ENCODE data around the gene AKAP7.
"Not testable (repeated sequence)": the region's sequence is repeated elsewhere in the genome, so short reads cannot be mapped to it uniquely, and the experiment has no call there.

Gene AKAP7

DNA sequence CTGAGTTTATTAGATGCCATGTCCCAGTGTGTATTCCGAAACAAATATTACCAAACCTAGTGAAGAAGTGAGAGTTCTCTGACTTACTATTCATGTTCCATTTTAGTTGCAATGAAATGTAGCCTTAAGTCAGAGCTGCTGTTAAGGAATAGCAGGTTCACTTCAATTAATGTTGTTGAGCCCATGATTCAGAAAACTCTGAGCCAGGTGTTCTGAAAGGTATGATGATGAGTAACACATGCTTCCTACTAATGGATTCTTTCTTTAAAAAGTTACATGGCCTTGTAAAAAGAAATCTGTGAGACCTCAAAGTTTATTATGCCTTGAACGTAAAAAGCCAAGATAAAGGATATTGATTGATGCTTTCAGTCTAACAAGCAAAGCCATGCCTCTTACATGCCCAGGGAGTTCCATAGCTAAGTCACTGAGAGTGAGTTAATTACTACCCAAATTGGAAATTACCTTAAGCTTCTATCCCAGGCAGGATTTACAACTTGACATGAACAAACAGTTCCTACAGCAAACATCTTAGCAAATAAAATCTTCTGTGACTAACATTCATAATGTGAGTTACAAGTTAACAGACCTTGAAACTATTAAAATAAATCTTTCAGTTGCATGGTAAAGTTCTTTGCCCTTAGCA, 122.9 kb downstream of the AKAP7 start:
- no peak for DNase-seq

DNA sequence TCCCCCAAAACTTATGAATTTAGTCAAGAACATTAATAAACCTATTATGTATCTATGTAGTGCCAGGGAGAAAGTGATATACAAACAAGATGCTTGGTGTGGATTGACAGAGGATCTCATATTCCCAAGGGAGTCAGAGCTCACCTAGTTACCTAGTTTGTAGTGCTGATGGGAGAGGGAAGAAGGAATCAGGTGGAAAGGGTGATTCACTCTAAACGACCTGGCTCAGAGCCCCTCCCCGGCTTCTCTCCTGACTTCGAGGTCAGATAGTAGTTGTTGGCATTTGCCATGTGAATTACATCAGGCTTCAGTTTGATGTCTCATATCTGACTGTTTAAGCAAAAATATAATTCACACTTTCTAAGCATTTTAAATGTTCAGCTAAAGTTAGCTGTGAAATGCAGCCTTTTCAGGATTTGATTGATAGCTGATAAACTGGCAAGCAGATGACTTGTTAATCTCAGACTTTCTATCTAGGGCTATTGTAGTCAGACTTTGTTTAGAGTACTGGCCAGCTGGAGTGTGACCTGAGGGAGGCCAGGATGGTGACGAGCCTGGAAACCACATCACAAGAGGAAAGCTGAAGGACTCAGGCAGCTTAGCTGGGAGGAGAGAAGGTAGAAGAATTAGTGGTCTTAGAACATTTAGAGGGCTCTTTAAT, 123.7 kb downstream of the AKAP7 start:
- DNase-seq: no peak

DNA sequence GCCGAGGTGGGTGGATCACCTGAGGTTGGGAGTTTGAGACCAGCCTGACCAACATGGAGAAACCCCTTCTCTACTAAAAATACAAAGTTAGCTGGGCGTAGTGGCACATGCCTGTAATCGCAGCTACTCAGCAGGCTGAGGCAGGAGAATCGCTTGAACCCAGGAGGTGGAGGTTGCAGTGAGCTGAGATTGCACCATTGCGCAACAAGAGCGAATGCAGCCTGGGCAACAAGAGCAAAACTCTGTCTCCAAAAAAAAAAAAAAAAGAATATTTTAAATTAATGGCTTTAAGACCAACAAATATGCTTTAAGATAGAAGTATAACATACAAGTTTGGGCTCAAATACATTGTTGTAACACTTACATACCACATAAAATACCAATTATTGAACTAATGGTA, 125.7 kb downstream of the AKAP7 start:
- not testable (repeated sequence) for DNase-seq

DNA sequence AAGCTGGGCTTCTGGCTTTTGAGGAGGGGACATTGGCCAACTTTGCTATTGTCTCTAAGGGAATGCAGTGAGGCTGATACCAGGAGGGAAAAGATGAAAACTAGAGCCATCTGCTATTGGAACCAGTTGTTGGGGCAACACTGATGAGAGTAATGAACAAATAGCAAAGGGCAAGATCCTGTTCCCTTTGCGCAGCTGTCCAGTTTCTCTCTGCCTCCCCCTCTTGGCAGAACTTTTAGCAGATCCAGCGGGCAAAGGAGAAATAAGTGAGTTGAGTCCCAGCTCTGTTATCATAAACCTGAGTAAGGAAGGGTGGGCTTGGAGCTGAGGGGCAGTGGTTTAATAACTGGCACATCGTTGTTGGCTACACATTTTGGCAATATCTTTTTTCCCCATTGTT, 126.8 kb downstream of the AKAP7 start:
- no peak for DNase-seq

DNA sequence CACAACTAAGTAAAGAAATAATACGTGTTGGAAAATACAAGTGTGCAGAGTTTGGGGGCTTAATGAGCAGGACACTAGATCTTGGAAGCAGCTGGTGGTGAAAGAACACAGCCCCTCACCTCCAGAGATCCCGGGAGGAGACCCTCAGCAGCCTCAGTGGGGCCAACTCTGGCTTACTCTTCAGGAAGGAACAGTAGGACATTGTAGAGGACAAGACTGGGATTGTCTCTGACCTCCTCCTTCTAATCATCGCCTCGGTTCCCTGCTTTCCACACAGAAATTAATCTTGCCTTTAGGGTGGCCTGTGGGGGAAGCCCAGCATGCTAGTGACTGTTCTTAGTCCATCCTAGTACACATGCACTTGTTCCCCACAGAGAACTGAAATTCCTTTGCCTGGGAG, 130.7 kb downstream of the AKAP7 start:
- DNase-seq: no peak

DNA sequence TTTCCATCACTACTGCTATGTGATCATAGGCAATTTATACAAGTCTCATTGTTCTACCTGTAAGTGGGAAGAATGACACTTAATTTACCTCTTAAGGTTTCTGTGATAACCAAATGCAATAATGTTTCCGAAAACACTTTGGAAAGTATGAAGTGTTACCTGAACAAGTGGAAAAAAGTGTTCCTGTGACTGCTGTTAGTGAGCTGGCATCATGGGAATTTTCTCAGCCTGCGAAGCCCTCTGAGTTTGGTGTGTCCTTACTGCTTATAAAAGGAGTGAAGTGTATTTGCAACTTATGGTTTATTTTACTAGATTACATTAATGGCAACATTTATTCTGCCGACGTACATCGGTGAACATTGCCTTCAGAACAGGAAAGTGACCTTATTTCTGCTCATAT, 133.0 kb downstream of the AKAP7 start:
- DNase-seq: peak in 1 of 2 experiments; percentile 5

DNA sequence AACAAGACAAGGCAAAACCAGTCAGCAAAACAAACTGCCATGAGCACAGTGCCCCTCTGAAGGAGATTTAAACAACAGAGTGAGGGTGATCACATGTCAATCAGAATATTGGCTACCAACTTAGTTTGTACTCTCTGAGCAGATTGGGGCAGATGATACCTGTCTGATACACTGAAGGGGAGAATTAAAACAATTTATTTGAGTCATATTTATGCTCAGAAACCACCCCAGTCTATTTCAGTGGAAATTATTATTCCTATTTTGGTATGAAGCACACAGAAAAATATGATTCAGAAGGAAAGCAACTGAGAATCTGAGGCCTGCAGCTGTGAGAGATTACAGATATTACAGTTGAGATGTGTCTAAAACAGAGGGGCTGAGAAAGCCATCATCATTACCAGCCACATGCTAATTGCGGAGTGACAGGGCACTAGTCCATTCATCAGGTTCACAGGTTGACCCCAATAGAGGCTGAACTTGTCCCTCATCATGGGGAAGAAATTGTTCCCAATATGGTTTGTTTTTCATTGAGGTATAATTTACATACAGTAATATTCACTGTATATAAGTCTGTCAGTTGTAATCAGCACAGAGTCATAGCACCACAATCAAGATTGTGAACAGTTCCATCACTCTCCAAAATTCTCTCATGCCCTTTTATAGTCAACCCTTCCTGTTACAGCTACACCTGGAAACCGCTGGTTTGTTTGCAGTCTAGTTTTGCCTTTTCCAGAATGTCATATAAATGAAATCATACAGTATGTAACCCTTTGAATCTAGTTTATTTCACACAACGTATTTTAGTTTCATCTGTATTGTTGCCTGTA, 134.5 kb downstream of the AKAP7 start:
- DNase-seq: no peak

DNA sequence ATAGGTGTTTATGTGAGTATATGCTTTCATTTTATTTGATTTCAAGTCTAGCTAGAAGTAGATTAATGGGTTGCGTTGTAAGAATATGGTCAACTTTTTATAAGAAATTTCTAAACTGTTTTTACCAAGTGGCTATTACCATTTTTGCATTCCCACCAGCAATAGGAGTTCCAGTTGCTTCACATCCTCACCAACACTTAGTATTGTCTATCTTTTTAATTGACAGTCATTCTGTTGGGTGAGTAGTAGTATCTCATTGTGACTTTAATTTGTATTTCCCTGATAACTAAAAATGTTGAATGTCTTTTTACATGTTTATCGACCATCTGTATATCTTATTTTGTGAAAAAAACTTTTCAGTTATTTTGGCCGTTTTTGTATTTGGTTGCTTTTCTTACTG, 135.3 kb downstream of the AKAP7 start:
- no peak for DNase-seq

DNA sequence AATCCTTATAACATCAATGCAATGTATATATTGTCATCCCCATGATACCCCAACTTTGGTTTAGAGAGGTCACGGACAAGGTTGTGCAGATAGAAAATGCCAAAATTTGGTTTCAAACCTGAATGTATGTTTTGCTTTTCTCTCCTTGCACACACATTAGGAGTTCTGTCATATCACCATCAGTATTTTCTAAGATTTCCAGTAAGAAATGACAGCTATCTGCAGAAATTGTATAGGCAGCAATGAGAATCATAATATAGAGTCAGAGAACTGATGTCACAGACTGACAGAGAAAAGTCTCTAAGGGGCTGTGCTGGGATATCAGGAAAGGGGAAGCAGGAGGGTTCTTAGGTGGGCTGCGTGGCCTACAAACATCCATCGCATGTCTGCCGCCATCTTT, 140.0 kb downstream of the AKAP7 start:
- DNase-seq: no peak

DNA sequence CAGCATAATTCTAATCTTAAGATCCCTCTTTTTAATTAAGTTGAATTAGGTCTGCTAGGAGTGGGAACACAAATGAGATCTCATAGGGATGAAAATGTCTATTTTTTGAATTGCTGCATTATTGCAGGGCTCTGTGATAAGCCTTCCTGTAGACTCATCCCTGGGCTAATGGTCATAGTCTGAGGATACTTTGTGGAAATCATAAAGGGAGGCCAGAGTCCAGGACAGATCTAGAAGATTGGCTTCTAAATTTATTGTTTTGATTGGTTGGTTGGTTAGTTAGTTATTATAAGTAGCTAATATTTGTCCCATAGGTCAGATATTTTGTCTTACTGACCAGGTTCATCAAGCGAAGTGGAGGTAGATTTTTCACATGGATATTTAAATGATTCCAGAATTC, 142.3 kb downstream of the AKAP7 start:
- no peak for DNase-seq

DNA sequence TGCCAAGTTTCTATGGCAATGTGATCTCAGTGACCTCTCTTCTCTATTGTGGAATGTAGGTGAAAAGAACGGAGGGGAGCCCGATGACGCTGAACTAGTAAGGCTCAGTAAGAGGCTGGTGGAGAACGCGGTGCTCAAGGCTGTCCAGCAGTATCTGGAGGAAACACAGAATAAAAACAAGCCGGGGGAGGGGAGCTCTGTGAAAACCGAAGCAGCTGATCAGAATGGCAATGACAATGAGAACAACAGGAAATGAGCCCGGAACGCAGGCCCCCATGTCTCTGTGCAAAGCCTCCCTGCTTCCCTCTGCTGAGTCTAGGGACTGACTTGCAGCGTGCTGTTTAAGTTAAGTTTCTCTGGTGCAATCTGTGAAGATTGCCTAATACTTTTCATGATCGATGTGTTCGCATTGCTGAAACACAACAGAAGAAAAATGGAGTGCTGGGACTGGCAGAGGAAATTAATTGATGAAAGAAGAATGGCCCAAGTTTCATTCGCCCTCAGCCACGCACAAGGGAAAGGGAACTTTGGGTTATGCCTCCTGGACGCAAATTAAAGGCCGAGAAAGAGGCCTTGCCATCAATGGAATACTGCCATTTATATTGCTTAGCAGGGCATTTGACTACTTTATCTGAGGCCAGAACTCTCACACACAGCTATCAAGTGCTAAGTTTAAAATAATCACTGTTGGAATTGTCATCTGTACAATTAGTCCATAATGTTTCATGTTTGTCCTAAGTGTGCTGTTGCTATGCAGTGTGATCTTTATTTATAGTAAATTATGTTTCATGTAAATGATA, 146.4 kb downstream of the AKAP7 start:
- DNase-seq: peak; percentile 30 to 43

DNA sequence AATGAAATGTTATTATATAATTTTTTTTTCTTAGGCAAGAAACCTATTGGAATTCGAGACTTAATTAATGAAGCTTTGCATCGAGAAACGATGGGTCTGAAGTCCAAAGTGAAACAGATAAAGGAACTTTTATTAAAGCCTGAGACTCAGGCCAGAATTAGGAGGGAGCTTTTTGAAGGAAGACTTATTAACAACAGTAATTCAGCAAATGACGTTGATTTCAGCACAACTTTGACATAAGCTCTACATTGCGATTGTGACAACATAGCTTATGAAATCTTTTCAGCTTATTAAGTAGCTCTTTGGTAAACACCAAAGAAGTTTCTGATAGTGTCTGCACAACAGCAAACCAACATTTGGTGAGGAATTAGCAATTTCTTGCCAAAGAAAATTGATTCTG, 147.1 kb downstream of the AKAP7 start:
- DNase-seq: no peak

DNA sequence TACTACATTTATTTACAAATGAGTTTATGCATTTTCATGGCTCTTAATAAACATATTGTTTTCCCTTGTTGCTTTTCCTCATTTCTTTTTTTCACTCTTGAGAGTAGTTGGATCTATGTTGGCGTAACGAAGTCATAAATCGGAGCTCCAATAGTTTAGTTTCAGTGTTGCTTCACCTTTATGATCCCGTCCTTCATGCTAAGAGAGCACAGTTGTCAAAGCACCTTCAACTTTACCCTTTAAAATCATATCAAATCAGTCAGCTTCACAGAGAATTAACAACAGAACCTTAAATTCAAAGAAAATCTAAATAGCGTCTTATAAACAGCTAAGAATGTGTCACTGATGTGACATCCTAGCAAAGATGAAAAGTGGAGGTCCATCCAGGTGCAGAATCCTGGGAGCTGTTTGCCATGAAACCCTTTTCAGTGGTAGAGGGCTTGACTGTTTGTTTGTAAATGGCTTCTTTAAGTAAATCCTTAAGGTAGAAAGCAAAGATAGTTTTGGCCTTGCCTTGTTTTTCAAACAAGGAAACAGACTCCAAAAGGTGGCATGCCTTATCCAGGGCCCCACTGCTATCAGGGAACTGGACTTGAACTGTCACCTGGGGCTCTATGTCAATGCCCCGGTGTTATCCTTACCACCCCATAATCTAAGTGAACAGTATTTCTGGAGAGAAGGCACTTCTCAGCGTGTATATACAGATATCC, 148.4 kb downstream of the AKAP7 start:
- DNase-seq: no peak

DNA sequence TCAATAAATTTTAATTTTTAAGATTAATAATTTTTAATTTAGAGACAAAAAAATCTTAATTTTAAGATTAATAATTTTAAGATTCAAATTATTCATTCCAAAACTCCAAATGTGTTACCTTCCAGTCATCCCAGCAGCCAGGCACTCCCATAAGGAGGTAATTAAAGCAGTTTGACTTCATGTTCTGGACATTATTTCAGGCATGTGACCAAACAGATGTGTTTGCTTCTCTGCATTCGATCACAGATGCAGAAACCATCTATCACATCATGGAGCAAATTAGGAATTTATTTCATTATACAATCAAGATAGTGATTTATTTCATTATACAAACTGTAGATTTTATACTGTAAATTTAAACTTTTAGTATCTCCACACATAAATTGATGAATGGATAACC, 150.3 kb downstream of the AKAP7 start:
- DNase-seq: no peak

DNA sequence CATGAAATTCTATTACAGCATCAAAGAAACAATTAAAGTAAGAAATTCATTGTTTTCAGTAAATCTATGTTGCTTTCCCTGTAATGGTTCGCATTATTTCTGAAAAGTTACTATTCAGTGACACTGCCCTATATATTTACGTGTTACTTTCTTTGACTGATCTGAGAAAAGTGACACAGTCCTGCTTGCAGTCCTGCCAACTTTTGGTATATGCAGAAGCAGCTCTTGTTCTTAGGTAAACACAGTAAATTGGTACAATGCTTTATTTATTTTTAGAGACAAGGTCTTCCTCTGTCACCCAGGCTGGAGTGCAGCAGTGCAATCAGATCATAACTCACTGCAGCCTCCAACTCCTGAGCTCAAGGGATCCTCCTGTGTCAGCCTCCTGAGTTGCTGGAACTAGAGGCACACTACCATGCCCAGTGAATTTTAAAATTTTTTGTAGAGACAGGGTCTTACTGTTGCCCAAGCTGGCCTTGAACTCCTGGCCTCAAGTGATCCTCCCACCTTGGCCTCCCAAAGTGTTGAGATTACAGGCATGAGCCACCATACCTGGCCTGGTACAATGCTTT, 151.3 kb downstream of the AKAP7 start:
- no peak for DNase-seq

DNA sequence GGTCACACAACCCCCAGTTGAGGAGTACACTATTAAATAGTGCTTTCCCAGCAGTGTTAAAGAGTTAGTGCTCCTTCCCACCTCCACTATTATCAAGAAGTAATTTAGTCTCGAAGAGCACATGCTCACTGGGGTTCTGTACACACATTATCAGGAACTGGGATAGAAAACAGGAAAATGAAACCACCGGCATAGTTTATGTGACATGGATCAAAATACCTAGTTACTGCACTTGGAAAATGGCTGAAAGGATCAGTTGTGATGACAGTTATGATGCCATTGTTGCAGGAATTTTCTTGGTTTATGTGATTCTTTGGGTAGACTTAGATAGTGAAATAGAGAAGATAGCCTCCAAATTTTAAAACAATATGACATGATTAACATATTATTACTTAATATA, 152.9 kb downstream of the AKAP7 start:
- no peak for DNase-seq

DNA sequence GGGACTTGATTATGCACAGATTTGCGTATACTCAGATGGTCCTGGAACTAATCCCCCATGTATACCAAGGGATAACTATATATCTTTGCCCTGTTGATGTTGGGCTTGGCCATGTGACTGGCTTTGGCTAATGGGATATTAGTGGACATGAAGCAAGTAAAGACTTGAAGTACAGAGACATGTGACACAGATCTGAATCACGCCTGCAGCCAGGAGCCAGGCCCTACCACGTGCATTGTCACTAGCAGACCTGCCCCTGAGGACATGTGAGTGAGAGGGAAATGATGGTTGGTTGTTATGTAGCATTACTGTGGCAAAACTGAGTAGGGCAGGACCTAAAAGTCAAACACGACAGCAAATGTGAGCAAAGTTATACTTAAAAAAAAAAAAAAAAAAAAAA, 155.7 kb downstream of the AKAP7 start:
- no peak for DNase-seq

DNA sequence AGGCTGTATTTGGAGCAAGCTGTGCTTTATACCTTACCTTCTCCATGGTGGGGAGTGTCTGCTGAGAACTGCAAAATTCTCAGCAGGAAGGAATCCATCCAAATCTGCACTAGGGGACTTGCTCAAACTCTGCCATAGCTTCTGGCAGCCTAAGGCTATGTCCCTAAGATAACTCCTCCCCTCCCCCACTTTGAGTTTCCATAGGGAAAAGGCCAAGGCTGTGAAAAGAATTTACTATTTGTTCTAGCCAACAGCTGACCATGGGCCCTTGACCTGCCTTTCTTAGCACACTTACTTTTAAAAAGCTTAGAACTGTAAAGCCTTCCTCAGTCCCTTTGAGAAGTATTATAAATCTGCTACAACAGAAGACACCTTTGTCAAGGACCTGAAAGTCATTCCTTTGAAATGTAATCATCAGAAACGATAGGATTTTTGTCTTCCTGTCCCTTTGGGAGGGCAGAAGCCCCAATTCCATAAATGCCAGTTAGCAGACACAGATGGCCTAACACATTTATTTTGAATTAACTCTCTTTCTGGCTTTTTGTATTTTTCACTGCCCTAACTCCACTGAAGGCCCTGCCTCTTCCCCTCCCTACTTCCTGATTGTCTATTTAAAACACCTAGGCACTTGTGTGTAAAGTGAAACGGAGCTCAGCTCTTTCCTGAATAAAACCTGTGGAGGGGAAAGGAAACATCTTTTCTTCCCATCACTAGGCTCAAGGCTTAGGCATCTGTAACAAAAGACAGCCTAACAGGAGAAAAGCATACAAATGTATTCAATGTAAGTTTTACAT, 157.1 kb downstream of the AKAP7 start:
- no peak for DNase-seq

DNA sequence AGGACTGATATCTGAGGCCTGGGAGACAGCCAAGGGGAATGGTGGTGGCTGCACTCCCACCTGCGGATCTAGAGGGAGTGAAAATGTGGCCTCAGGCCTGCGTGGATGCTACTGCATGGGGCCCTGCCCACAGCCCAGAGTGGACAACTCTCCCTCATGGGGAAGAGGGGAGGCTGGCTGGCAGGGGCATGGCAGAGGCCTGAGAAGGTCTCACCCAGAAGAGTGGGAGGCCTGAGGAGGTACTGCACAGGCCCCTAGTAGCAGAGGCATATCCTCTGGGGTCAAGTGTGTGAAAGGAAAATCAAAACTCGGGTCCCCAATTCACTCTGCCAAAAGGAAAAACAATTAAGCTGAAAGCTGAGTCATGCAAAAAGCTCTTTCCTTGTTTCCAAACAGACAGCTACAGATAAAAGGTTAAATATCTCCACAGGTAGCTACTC, 158.2 kb downstream of the AKAP7 start:
- DNase-seq: no peak

DNA sequence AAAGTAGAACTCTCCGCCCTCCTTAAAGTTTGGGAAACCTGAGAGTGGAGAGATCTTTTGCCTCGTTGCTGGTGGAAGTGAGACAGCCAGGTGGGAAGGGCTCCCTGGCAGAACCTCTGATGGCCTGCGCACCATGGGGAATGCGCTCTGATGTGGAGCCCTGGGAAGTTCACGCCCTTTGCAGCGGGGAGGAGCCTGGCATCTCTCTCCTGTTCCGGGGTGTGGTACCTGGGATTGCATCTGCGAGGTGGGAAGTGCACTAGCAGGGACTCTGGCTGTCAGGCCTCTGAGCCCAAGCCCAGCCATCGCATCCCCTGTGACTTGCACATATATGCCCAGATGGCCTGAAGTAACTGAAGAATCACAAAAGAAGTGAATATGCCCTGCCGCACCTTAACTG, 159.8 kb downstream of the AKAP7 start:
- no peak for DNase-seq

DNA sequence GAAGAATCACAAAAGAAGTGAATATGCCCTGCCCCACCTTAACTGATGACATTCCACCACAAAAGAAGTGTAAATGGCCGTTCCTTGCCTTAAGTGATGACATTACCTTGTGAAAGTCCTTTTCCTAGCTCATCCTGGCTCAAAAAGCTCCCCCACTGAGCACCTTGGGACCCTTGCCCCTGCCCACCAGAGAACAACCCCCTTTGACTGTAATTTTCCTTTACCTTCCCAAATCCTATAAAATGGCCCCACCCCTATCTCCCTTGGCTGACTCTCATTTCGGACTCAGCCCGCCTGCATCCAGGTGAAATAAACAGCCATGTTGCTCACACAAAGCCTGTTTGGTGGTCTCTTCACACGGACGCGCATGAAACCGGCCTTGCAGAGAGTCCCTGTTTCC, 165.6 kb downstream of the AKAP7 start:
- not testable (repeated sequence) for DNase-seq

Data from stimulated activated CD4-positive, alpha-beta T cell treated with anti-CD3 and anti-CD28 coated beads, Interleukin-4, amount 100 ng/mL, for 4 hours (primary cell).